Muscle of leg (tissue), 11 donors: ENCODE measurements around the gene KDF1. TPM values are rescaled to one million over a fixed set of nuclear protein-coding genes. Genes with fewer than 3 reads are reported as not detected.
A peak's percentile ranks its signal among the peaks of the same experiment; 100 is the strongest.

Experiments used
- DNase-seq: peaks from one replicate; pipeline ENCODE4 v3.0.0; 2013
- H3K27ac ChIP-seq: one replicate; pipeline ENCODE4 v1.5.1; 2013; ENCODE audit warnings: mild to moderate bottlenecking, low read length, control low read depth
- H3K27me3 ChIP-seq: one replicate; pipeline ENCODE4 v1.6.1; 2013; ENCODE audit warnings: low read length; ENCODE audit not compliant: control insufficient read depth, insufficient read depth
- H3K36me3 ChIP-seq: one replicate; pipeline ENCODE4 v1.6.1; 2013; ENCODE audit warnings: low read length; ENCODE audit not compliant: control insufficient read depth, insufficient read depth
- H3K4me1 ChIP-seq: one replicate; pipeline ENCODE4 v1.6.1; 2013; ENCODE audit warnings: low read length; ENCODE audit not compliant: control insufficient read depth, insufficient read depth
- H3K4me3 ChIP-seq: one replicate; pipeline ENCODE4 v1.5.1; 2013; ENCODE audit warnings: low read length, control low read depth
- H3K9me3 ChIP-seq: replicated peaks from 2 replicates; pipeline ENCODE4 v1.6.1; 2013; ENCODE audit warnings: low read depth, low read length; ENCODE audit not compliant: control insufficient read depth
- WGBS: methylation state at CpG from one replicate; pipeline ENCODE4 v1.1.5; 2013; ENCODE audit warnings: missing lambda C conversion rate; ENCODE audit not compliant: insufficient coverage; 5-methylcytosine and 5-hydroxymethylcytosine counted together
- polyA plus RNA-seq, 8 donors: library from polyadenylated mRNA; unstranded; fragments of 120-200 nt; gene quantifications; one replicate each; pipeline versions ENCODE4 v1.2.1 to v1.2.3, GENCODE V29; 2013; ENCODE audit warnings: inconsistent platforms in 1 of 8, low replicate concordance in 1 of 8; ENCODE audit not compliant: insufficient read length in 8 of 8, insufficient read depth in 1 of 8
- total RNA-seq: library from RNA; stranded (reverse); fragments of 120-200 nt; gene quantifications from one replicate; pipeline ENCODE4 v1.2.4, GENCODE V29; 2013

The KDF1 gene
- total and polyA plus RNA-seq, 9 donors: 0.23 to 1.2 (median 0.87) TPM; not detected in 6

DNA sequence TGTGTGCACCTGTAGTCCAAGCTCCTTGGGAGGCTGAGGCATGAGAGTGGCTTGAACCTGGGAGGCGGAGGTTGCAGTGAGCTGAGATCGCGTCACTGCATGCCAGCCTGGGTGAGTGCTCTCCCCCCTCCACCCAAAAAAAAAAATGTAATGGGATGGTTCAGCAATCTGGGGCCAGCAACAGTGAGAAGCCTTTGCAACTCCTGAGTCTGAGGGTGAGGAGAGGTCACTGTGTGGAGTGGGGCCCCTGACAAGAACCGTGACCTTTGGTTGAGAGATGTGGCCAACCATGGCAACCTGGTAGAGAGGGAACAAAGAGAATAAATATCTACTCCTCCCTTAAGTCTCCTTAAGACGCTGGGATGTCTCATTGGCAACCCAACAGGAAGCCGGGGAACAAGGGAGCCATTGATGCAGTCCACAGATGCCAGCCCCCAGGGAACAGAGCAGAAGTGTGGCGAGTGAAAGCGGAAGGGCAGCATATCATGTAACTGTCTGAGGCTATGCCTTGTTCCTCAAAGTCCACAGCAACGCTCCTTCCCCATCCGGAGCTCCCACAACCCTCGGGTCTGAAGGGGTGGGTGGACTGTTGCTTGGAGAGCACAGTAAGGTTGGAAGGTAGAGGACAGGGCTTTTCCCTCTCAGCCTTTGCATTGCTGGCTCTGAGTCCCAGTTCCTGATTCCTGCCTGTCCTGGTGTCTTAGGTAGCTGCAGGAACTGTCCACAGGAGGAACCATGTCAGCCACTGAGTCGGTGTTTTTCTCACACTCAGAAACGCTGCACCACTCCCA, 41.5 kb upstream of the KDF1 start:
- no peak overlapping the region for H3K4me3 ChIP-seq

DNA sequence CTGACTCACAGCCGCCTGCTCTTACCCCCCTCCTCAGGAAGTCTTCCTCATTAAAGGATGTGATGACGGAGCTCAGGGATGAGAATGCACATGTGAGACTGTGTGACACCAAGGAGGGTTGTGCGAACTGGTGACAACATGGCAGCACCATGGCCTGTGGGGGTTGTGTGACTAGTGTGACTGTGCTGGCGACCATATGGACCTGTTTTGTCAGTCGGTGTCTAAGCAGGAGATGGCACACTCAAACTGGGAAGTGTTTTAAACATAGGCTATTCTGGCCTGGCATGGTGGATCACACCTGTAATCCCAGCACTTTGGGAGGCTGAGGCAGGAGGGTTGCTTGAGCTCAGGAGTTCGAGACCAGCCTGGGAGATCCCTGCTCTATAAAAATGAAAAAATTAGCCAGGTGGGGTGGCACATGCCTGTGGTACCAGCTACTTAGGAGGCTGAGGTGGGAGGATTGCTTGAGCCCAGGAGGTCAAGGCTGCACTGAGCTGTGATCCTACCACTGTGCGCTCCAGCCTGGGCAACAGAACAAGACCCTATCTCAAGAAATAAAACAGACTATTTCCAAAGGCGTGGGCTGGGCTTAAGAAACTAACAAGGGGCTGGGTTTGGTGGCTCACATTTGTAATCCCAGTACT, 40.7 kb upstream of the KDF1 start:
- DNase-seq: peak; percentile 37
- H3K36me3 ChIP-seq: no peaks in the 10 kb centered on the region
- H3K4me1 ChIP-seq: peaks cover 48% of the 10 kb centered on the region
- 72% methylated on average over 6 of the region's 8 CpGs for WGBS
- H3K27me3 ChIP-seq: peaks cover 16% of the 10 kb centered on the region
- H3K27ac ChIP-seq: no peak overlapping the region
- H3K9me3 ChIP-seq: no peaks in the 10 kb centered on the region
- no peak overlapping the region for H3K4me3 ChIP-seq

More for the DNA sequence above, 41.5 kb upstream of the KDF1 start:
- no peaks in the 10 kb centered on the region for H3K36me3 ChIP-seq
- H3K27me3 ChIP-seq: peaks cover 8% of the 10 kb centered on the region
- DNase-seq: peak; percentile 82
- peak overlapping the region; percentile 4 for H3K27ac ChIP-seq
- whole genome bisulfite sequencing: 24% methylated on average over 2 of the region's 13 CpGs
- H3K4me1 ChIP-seq: peaks cover 48% of the 10 kb centered on the region
- no peaks in the 10 kb centered on the region for H3K9me3 ChIP-seq

DNA sequence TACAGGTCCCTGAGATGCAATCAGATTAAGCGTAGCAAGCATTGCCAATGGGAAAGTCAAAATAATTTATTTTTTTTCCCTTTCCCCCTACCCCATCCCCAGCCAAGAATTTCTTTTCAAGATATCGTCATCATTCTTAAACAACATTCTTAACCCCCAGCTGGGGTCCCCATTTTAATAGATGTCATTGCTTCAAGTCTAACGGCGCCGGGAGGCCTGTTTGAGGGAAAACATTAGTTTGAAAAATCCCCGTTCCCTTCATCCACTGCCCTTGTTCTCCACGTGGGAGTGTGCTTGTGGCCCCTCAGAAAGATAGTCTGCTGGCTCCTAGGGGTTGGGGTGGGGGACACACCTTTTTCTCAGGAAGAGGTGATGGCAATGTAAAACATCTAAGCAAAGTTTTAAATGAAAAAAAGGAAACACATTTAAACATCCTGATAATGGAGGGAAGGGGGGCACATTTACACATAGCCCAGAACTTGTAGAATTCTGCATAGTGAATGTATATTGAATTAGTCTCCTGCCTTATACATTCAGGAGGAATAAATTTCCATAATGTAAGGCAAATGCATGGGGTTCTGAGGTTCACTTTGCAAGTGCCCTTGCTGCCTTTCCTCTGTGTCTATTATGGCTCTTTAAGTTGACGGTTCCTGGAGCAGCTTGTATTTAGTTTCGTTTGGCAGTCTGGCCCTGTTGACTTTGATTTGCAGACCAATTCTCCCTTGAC, 40.0 kb upstream of the KDF1 start:
- Histone ChIP-seq H3K4me1 (peaks cover 44% of the 10 kb centered on the region), H3K27ac (peak overlapping the region; percentile 47), H3K9me3 (no peaks in the 10 kb centered on the region), H3K36me3 (no peaks in the 10 kb centered on the region), H3K4me3 (no peak overlapping the region), H3K27me3 (peaks cover 23% of the 10 kb centered on the region)
- DNase-seq: no peak
- WGBS: 40% methylated on average over 2 of the region's 9 CpGs

DNA sequence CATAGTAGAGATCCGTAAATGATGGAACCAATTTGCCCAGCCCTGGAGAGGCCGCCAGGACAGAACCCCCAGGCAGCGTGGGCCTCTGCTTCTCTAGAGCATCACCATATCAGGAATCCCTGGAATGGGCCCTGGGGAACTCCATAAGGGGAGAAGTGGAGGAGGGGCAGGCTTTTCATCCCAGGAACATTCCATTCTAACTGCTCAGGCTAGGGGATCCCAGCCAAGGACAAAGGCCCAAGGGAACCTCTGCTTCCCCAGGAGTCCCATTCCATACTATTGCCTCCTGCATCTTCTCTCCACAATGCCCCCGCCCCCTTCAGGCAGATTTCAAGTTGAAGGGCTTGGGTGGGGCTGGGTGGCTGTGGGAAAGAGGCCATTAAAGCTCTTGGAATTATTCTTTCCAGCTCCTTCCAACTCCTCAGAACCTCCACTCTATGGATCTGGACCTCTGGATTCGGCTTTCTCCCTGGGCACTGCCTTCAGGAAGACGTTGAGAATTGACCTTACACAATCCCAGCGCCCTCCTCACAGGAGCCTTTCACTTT, 39.2 kb upstream of the KDF1 start:
- no peaks in the 10 kb centered on the region for H3K36me3 ChIP-seq
- 19% methylated on average over 2 of the region's 7 CpGs for WGBS
- H3K27me3 ChIP-seq: peaks cover 30% of the 10 kb centered on the region
- H3K9me3 ChIP-seq: no peaks in the 10 kb centered on the region
- peak overlapping the region; percentile 47 for H3K27ac ChIP-seq
- peaks cover 42% of the 10 kb centered on the region for H3K4me1 ChIP-seq
- no peak overlapping the region for H3K4me3 ChIP-seq
- peak; percentile 63 for DNase-seq

GRCh38 chr1:26998429-26999300, 38.4 kb upstream of the KDF1 start:
- peaks cover 37% of the 10 kb centered on the region for H3K4me1 ChIP-seq
- H3K9me3 ChIP-seq: no peaks in the 10 kb centered on the region
- peaks cover 33% of the 10 kb centered on the region for H3K27me3 ChIP-seq
- H3K36me3 ChIP-seq: no peaks in the 10 kb centered on the region
- WGBS: no CpG with 5 or more reads among the region's 11 CpGs
- DNase-seq: no peak
- no peak overlapping the region for H3K4me3 ChIP-seq
- no peak overlapping the region for H3K27ac ChIP-seq

- Histone ChIP-seq H3K9me3 (no peaks in the 10 kb centered on the region), H3K27ac (no peak overlapping the region), H3K4me1 (peaks cover 43% of the 10 kb centered on the region), H3K27me3 (peaks cover 52% of the 10 kb centered on the region), H3K36me3 (no peaks in the 10 kb centered on the region), H3K4me3 (no peak overlapping the region)
- WGBS: 33% methylated on average over 1 of the region's 4 CpGs
- DNase-seq: no peak
Measured at GRCh38 chr1:26996665-26997064, 36.4 kb upstream of the KDF1 start.

GRCh38 chr1:26996024-26996423, 35.8 kb upstream of the KDF1 start:
- no peak for DNase-seq
- H3K36me3 ChIP-seq: no peaks in the 10 kb centered on the region
- H3K4me1 ChIP-seq: peaks cover 40% of the 10 kb centered on the region
- WGBS: no CpG with 5 or more reads among the region's 1 CpG
- H3K27me3 ChIP-seq: peaks cover 59% of the 10 kb centered on the region
- H3K4me3 ChIP-seq: no peak overlapping the region
- H3K9me3 ChIP-seq: no peaks in the 10 kb centered on the region
- H3K27ac ChIP-seq: no peak overlapping the region

DNA sequence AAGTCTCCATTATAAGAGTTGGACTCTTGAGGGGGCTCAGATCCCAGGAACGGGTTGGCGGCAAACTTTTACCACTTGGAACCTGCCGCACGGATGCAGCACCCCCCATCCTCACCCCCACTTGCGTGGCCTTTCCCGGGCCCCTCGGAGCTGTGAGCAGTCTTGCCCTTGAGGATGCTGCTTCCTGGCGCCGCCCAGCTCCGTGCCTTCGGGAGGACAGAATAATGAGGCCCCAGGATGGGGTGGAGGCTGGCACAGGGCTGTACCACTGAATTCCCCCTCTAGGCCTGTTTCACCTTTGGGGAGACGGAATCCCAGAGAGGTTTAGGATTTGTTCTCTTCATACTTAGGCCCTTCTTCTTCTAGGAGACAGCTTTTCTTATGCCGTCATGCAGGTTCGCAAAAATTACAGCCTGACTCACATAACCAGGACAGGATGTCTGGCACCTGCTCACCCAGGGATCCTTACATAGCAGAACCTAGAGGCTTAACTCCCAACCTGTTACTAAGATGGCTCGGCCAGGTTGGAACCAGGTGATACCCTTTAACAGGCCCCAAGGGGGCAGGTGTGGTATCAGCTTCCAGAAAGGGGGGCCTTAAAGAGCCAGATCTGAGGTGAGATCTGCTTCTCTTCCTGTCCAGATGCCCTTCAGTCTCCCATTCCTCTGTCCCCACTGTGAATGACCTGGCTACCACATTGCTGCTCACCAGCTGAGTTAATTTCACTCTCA, 34.7 kb upstream of the KDF1 start:
- Histone ChIP-seq H3K4me3 (peak overlapping the region; percentile 39), H3K36me3 (no peaks in the 10 kb centered on the region), H3K27me3 (peaks cover 65% of the 10 kb centered on the region), H3K9me3 (no peaks in the 10 kb centered on the region), H3K27ac (no peak overlapping the region), H3K4me1 (peaks cover 35% of the 10 kb centered on the region)
- DNase-seq: no peak
- 35% methylated on average over 5 of the region's 15 CpGs for WGBS
